ENCODE results near the gene FRS2.

Gene FRS2

GRCh38 chr12:69527506-69528272 lies 57.5 kb downstream of the FRS2 start:
- Histone ChIP-seq H3K27ac (no peak overlapping the region), H3K27me3 (ENCODE audit: insufficient read depth, low read depth, severe bottlenecking) (no peaks in the 10 kb centered on the region), H3K36me3 (no peaks in the 10 kb centered on the region), H3K4me3 (ENCODE audit: low read depth, low read length) (no peak overlapping the region), H3K9me3 (ENCODE audit: severe bottlenecking) (no peaks in the 10 kb centered on the region)
- TF ChIP-seq, protein P1, sequence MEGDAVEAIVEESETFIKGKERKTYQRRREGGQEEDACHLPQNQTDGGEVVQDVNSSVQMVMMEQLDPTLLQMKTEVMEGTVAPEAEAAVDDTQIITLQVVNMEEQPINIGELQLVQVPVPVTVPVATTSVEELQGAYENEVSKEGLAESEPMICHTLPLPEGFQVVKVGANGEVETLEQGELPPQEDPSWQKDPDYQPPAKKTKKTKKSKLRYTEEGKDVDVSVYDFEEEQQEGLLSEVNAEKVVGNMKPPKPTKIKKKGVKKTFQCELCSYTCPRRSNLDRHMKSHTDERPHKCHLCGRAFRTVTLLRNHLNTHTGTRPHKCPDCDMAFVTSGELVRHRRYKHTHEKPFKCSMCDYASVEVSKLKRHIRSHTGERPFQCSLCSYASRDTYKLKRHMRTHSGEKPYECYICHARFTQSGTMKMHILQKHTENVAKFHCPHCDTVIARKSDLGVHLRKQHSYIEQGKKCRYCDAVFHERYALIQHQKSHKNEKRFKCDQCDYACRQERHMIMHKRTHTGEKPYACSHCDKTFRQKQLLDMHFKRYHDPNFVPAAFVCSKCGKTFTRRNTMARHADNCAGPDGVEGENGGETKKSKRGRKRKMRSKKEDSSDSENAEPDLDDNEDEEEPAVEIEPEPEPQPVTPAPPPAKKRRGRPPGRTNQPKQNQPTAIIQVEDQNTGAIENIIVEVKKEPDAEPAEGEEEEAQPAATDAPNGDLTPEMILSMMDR (IDR thresholded peaks at IDR 0.05; ENCODE audit: low read depth, low read length): no peak
- no peak for DNase-seq

GRCh38 chr12:69529021-69529420 lies 58.8 kb downstream of the FRS2 start:
- H3K4me3 ChIP-seq (ENCODE audit: low read depth, low read length): no peak overlapping the region
- H3K9me3 ChIP-seq (ENCODE audit: severe bottlenecking): no peaks in the 10 kb centered on the region
- no peaks in the 10 kb centered on the region for H3K36me3 ChIP-seq
- H3K27ac ChIP-seq: no peak overlapping the region
- TF ChIP-seq, protein P1 (IDR thresholded peaks at IDR 0.05; ENCODE audit: low read depth, low read length): no peak
- DNase-seq: no peak
- no peaks in the 10 kb centered on the region for H3K27me3 ChIP-seq (ENCODE audit: insufficient read depth, low read depth, severe bottlenecking)

- no peaks in the 10 kb centered on the region for H3K9me3 ChIP-seq (ENCODE audit: severe bottlenecking)
- peaks cover 3% of the 10 kb centered on the region; the same call in 1 of the 2 replicates for H3K36me3 ChIP-seq
- no peaks in the 10 kb centered on the region for H3K27me3 ChIP-seq (ENCODE audit: insufficient read depth, low read depth, severe bottlenecking)
- no peak overlapping the region for H3K27ac ChIP-seq
- no peak overlapping the region for H3K4me3 ChIP-seq (ENCODE audit: low read depth, low read length)
- TF ChIP-seq, protein P1 (IDR thresholded peaks at IDR 0.05; ENCODE audit: low read depth, low read length): no peak
- DNase-seq: no peak
These were observed 63.7 kb downstream of the FRS2 start for GRCh38 chr12:69533844-69534243.

DNA sequence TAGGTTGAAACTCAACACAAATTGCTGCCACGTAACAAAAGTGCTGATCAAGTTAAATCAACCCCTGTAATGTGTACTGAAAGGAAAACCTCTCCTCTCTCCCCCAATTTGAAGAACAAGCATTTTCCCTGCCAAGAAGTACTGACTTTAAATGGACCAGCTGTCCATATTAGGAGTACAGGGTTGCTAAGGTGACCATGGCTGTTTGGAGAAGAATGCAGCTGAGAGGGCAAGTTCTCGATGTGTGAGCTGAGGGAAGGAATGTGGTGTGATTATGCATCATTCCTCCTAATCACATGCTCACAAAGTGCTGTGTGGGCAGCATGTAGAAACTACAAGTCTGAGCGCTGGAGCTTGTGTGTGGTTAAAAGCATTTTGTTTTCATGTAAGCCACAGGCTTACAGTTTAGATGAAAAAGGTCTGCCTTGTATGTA lies 64.2 kb downstream of the FRS2 start:
- DNase-seq: no peak
- Histone ChIP-seq H3K27ac (no peak overlapping the region), H3K4me3 (ENCODE audit: low read depth, low read length) (no peak overlapping the region), H3K36me3 (peaks cover 7% of the 10 kb centered on the region), H3K27me3 (ENCODE audit: insufficient read depth, low read depth, severe bottlenecking) (no peaks in the 10 kb centered on the region), H3K9me3 (ENCODE audit: severe bottlenecking) (no peaks in the 10 kb centered on the region)
- TF ChIP-seq, protein P1 (IDR thresholded peaks at IDR 0.05; ENCODE audit: low read depth, low read length): no peak

DNA sequence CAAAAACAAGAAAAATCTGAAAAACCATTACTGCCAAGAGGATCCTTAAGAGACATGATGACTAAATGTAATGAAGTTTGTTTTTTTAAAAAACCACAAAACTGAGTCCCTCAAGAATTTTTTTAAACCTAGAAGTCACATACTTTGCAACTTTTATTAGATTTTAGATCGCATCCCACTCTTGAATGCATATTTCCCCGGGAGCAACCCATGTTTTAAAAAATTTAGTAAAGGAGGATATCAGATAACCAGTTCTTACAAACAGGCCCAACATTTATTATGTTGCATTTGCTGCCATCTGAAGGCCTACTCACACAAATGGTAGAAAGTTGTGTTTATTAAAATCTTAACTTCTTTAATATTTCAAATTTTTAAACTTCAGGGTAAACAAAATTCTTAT lies 70.8 kb downstream of the FRS2 start:
- H3K27me3 ChIP-seq (ENCODE audit: insufficient read depth, low read depth, severe bottlenecking): no peaks in the 10 kb centered on the region
- TF ChIP-seq, protein P1 (IDR thresholded peaks at IDR 0.05; ENCODE audit: low read depth, low read length): no peak
- no peak overlapping the region for H3K27ac ChIP-seq
- no peaks in the 10 kb centered on the region for H3K9me3 ChIP-seq (ENCODE audit: severe bottlenecking)
- no peak overlapping the region for H3K4me3 ChIP-seq (ENCODE audit: low read depth, low read length)
- no peak for DNase-seq
- H3K36me3 ChIP-seq: peaks cover 10% of the 10 kb centered on the region

DNA sequence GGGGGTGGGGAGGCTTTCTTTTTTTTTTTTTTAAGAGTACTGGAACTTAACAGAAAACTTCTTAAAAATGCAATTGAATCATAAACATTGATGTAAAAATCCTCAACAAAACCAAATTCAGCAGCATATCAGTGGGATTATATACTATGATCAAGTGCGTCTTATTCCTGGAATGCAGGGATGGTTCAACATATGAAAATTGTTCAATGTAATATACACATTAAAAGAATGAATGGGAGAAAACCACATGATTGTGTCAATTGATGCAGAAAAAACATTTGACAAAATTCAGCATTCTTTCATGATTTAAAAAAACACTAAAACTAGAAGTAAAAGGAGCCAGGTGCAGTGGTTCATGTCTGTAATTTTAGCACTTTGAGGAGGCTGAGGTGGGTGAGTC lies 73.9 kb downstream of the FRS2 start:
- Histone ChIP-seq H3K9me3 (ENCODE audit: severe bottlenecking) (no peaks in the 10 kb centered on the region), H3K36me3 (peaks cover 7% of the 10 kb centered on the region)

More for the DNA sequence above, 73.9 kb downstream of the FRS2 start:
- H3K27ac ChIP-seq: no peak overlapping the region
- no peaks in the 10 kb centered on the region for H3K27me3 ChIP-seq (ENCODE audit: insufficient read depth, low read depth, severe bottlenecking)
- TF ChIP-seq, protein P1 (IDR thresholded peaks at IDR 0.05; ENCODE audit: low read depth, low read length): no peak
- H3K4me3 ChIP-seq (ENCODE audit: low read depth, low read length): no peak overlapping the region
- DNase-seq: no peak
